Prostate gland (tissue), 2 donors: ENCODE measurements around the gene PPARA.

Experiments used
- POLR2A ChIP-seq: fragments of 450-650 bp; IDR thresholded peaks from one replicate; pipeline ENCODE4 v1.6.1; 2016; ENCODE audit warnings: antibody characterized with exemption, mild to moderate bottlenecking
- POLR2AphosphoS5 ChIP-seq: sonication (generic); formaldehyde crosslinking; IDR thresholded peaks from one replicate; pipeline ENCODE4 v1.6.1; 2017; ENCODE audit warnings: antibody characterized with exemption
- TF ChIP-seq, protein P1 (sequence below), 4 experiments: fragments of 200-600 bp in 2 of 4; fragments of 450-650 bp in 2 of 4; sonication (generic) in 2 of 4; IDR thresholded peaks; 1 replicate in 3 of 4; 2 replicates in 1 of 4; pipeline ENCODE4 v1.5.1; 2016 to 2019; ENCODE audit warnings: antibody characterized with exemption in 4 of 4, mild to moderate bottlenecking in 2 of 4, moderate library complexity in 2 of 4

DNA sequence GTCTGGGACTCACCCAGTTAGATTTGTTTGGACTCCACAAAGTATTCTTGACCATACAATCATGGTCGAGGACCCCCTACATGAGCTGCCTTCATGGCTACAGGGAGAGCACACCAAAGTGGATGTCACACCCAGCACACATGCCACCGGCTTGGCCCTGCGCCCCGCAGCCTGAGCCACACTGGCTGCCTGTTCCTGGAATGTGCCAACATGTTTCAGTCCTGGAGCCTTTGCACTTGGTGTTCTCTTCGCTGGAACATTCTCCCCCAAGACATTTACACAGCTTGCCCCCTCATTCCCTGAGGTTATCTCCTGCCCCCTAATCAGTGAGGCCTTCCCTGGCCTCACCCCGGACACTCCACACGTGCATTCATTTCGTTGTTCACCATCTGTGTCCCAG, 46.0 kb downstream of the PPARA start:
- TF ChIP-seq POLR2A (no peak), POLR2AphosphoS5 (peak; percentile 16)
- TF ChIP-seq, protein P1, sequence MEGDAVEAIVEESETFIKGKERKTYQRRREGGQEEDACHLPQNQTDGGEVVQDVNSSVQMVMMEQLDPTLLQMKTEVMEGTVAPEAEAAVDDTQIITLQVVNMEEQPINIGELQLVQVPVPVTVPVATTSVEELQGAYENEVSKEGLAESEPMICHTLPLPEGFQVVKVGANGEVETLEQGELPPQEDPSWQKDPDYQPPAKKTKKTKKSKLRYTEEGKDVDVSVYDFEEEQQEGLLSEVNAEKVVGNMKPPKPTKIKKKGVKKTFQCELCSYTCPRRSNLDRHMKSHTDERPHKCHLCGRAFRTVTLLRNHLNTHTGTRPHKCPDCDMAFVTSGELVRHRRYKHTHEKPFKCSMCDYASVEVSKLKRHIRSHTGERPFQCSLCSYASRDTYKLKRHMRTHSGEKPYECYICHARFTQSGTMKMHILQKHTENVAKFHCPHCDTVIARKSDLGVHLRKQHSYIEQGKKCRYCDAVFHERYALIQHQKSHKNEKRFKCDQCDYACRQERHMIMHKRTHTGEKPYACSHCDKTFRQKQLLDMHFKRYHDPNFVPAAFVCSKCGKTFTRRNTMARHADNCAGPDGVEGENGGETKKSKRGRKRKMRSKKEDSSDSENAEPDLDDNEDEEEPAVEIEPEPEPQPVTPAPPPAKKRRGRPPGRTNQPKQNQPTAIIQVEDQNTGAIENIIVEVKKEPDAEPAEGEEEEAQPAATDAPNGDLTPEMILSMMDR (IDR thresholded peaks at IDR 0.05) = no peak
